SK-N-SH (cell line): ENCODE results near the gene RPS6KL1.

Source experiments
- EP300 ChIP-seq, 2 experiments: IDR thresholded peaks; 2 replicates each; pipeline versions ENCODE4 v1.4.0 to v1.6.1; 2012; ENCODE audit warnings: borderline replicate concordance in 1 of 2, low read depth in 1 of 2, low read length in 1 of 2
- EZH2phosphoT487 ChIP-seq: fragments of 200-600 bp; sonication (generic); IDR thresholded peaks from 2 replicates; pipeline ENCODE4 v1.6.1; 2017; ENCODE audit warnings: low read depth, mixed run types, mild to moderate bottlenecking, antibody characterized with exemption, moderate library complexity, borderline replicate concordance
- POLR2AphosphoS5 ChIP-seq: IDR thresholded peaks from 2 replicates; pipeline ENCODE4 v1.6.1; 2012; ENCODE audit warnings: low read depth, low read length
- RAD21 ChIP-seq: IDR thresholded peaks from 2 replicates; pipeline ENCODE4 v1.6.1; 2012; ENCODE audit warnings: mild to moderate bottlenecking, low read length
- RCOR1 ChIP-seq: fragments of 150-350 bp; IDR thresholded peaks from 2 replicates; pipeline ENCODE4 v1.6.1; 2017; ENCODE audit warnings: antibody characterized with exemption, low read length
- SIN3A ChIP-seq: IDR thresholded peaks from 2 replicates; pipeline ENCODE4 v1.6.1; 2012; ENCODE audit warnings: low read depth, mild to moderate bottlenecking, low read length, moderate library complexity, borderline replicate concordance
- TAF1 ChIP-seq: IDR thresholded peaks from 2 replicates; pipeline ENCODE4 v1.6.1; 2012; ENCODE audit warnings: low read depth, mild to moderate bottlenecking, low read length, moderate library complexity, borderline replicate concordance
- TEAD4 ChIP-seq: IDR thresholded peaks from 2 replicates; pipeline ENCODE4 v1.4.0; 2012; ENCODE audit warnings: mild to moderate bottlenecking, borderline replicate concordance; ENCODE audit not compliant: insufficient read depth
- TF ChIP-seq, protein P1 (sequence below): fragments of 200-600 bp; sonication (generic); IDR thresholded peaks from 2 replicates; pipeline ENCODE4 v1.6.1; 2017; ENCODE audit warnings: antibody characterized with exemption, mild to moderate bottlenecking, moderate library complexity
- TF ChIP-seq, protein P2 (sequence below): IDR thresholded peaks from 2 replicates; pipeline ENCODE4 v1.4.0; 2012; ENCODE audit warnings: low read depth
- TF ChIP-seq, protein P3 (sequence below): IDR thresholded peaks from 2 replicates; pipeline ENCODE4 v1.6.1; 2012; ENCODE audit warnings: mild to moderate bottlenecking, low read depth, low read length, moderate library complexity

DNA sequence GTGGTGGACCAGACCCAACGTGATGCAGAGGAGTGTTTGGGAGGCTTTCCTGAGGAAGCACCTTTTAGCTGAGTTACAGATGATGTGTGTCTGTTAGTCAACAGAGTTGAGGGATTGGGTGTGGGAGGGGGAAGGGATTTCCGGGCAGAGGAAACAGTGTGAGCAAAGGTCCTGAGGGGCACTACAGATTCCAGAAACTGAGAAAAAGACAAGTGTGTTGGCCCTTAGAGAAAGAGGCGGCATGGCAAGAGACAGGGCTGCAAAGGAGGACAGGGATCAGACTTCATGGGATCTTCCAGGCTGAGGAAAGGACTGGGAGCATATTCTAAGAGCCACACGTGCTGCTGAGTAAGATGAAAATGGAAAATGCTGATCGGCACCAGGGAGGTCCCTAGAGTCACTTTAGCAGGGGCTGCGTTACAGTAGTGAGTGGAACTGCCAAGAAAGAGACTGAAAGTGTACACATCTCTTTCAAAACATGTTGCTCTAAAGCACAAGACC lies 9.4 kb upstream of the RPS6KL1 start:
- TF ChIP-seq, protein P1, sequence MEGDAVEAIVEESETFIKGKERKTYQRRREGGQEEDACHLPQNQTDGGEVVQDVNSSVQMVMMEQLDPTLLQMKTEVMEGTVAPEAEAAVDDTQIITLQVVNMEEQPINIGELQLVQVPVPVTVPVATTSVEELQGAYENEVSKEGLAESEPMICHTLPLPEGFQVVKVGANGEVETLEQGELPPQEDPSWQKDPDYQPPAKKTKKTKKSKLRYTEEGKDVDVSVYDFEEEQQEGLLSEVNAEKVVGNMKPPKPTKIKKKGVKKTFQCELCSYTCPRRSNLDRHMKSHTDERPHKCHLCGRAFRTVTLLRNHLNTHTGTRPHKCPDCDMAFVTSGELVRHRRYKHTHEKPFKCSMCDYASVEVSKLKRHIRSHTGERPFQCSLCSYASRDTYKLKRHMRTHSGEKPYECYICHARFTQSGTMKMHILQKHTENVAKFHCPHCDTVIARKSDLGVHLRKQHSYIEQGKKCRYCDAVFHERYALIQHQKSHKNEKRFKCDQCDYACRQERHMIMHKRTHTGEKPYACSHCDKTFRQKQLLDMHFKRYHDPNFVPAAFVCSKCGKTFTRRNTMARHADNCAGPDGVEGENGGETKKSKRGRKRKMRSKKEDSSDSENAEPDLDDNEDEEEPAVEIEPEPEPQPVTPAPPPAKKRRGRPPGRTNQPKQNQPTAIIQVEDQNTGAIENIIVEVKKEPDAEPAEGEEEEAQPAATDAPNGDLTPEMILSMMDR: no peak
- TF ChIP-seq, protein P2, sequence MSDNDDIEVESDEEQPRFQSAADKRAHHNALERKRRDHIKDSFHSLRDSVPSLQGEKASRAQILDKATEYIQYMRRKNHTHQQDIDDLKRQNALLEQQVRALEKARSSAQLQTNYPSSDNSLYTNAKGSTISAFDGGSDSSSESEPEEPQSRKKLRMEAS: no peak
- no peak for TF ChIP-seq TEAD4
- no peak for TF ChIP-seq TAF1
- no peak for TF ChIP-seq RAD21
- TF ChIP-seq POLR2AphosphoS5: no peak
- no peak for TF ChIP-seq SIN3A
- no peak for TF ChIP-seq EP300 (IDR thresholded peaks at IDR 0.05; ENCODE audit: borderline replicate concordance in 1 of 2, low read depth in 1 of 2, low read length in 1 of 2)
- TF ChIP-seq RCOR1: no peak
- TF ChIP-seq EZH2phosphoT487: no peak
- TF ChIP-seq, protein P3, sequence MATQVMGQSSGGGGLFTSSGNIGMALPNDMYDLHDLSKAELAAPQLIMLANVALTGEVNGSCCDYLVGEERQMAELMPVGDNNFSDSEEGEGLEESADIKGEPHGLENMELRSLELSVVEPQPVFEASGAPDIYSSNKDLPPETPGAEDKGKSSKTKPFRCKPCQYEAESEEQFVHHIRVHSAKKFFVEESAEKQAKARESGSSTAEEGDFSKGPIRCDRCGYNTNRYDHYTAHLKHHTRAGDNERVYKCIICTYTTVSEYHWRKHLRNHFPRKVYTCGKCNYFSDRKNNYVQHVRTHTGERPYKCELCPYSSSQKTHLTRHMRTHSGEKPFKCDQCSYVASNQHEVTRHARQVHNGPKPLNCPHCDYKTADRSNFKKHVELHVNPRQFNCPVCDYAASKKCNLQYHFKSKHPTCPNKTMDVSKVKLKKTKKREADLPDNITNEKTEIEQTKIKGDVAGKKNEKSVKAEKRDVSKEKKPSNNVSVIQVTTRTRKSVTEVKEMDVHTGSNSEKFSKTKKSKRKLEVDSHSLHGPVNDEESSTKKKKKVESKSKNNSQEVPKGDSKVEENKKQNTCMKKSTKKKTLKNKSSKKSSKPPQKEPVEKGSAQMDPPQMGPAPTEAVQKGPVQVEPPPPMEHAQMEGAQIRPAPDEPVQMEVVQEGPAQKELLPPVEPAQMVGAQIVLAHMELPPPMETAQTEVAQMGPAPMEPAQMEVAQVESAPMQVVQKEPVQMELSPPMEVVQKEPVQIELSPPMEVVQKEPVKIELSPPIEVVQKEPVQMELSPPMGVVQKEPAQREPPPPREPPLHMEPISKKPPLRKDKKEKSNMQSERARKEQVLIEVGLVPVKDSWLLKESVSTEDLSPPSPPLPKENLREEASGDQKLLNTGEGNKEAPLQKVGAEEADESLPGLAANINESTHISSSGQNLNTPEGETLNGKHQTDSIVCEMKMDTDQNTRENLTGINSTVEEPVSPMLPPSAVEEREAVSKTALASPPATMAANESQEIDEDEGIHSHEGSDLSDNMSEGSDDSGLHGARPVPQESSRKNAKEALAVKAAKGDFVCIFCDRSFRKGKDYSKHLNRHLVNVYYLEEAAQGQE: no peak
